Ishikawa (cell line): ENCODE results near the gene KIAA0040.

Experiments
- CEBPB ChIP-seq: IDR thresholded peaks from 2 replicates; pipeline ENCODE4 v1.6.1; 2012
- CREB1 ChIP-seq: IDR thresholded peaks from 2 replicates; pipeline ENCODE4 v1.6.1; 2012; ENCODE audit warnings: low read depth
- EGR1 ChIP-seq: IDR thresholded peaks from 2 replicates; pipeline ENCODE4 v1.6.1; 2012
- EP300 ChIP-seq: IDR thresholded peaks from 2 replicates; pipeline ENCODE4 v1.6.1; 2012; ENCODE audit warnings: borderline replicate concordance
- FOXM1 ChIP-seq: IDR thresholded peaks from 2 replicates; pipeline ENCODE4 v1.6.1; 2012; ENCODE audit warnings: low read depth, borderline replicate concordance
- MAX ChIP-seq: IDR thresholded peaks from 2 replicates; pipeline ENCODE4 v1.6.1; 2012
- NFIC ChIP-seq: IDR thresholded peaks from 2 replicates; pipeline ENCODE4 v1.6.1; 2012
- RAD21 ChIP-seq: IDR thresholded peaks from 2 replicates; pipeline ENCODE4 v1.6.1; 2012; ENCODE audit warnings: low read depth
- REST ChIP-seq: IDR thresholded peaks from 2 replicates; pipeline ENCODE4 v1.6.1; 2012; ENCODE audit warnings: low read depth, mild to moderate bottlenecking
- TAF1 ChIP-seq: IDR thresholded peaks from 2 replicates; pipeline ENCODE4 v1.6.1; 2012; ENCODE audit warnings: low read depth, mild to moderate bottlenecking
- TCF12 ChIP-seq: IDR thresholded peaks from 2 replicates; pipeline ENCODE4 v1.6.1; 2012; ENCODE audit warnings: low read depth
- TEAD4 ChIP-seq: IDR thresholded peaks from 2 replicates; pipeline ENCODE4 v1.6.1; 2012
- USF1 ChIP-seq: IDR thresholded peaks from 2 replicates; pipeline ENCODE4 v1.6.1; 2012
- YY1 ChIP-seq: IDR thresholded peaks from 2 replicates; pipeline ENCODE4 v1.6.1; 2012; ENCODE audit warnings: low read depth
- ZBTB7A ChIP-seq: IDR thresholded peaks from 2 replicates; pipeline ENCODE4 v1.6.1; 2012; ENCODE audit warnings: low read depth

The KIAA0040 gene

GRCh38 chr1:175218786-175219434 lies 26.3 kb upstream of the KIAA0040 start:
- TF ChIP-seq TEAD4: no peak
- TF ChIP-seq EP300: no peak
- TF ChIP-seq NFIC: no peak
- no peak for TF ChIP-seq ZBTB7A
- no peak for TF ChIP-seq CREB1
- no peak for TF ChIP-seq YY1
- no peak for TF ChIP-seq EGR1
- no peak for TF ChIP-seq FOXM1
- TF ChIP-seq RAD21: no peak
- TF ChIP-seq USF1: no peak
- no peak for TF ChIP-seq REST
- TF ChIP-seq MAX: no peak
- no peak for TF ChIP-seq TCF12
- no peak for TF ChIP-seq CEBPB

DNA sequence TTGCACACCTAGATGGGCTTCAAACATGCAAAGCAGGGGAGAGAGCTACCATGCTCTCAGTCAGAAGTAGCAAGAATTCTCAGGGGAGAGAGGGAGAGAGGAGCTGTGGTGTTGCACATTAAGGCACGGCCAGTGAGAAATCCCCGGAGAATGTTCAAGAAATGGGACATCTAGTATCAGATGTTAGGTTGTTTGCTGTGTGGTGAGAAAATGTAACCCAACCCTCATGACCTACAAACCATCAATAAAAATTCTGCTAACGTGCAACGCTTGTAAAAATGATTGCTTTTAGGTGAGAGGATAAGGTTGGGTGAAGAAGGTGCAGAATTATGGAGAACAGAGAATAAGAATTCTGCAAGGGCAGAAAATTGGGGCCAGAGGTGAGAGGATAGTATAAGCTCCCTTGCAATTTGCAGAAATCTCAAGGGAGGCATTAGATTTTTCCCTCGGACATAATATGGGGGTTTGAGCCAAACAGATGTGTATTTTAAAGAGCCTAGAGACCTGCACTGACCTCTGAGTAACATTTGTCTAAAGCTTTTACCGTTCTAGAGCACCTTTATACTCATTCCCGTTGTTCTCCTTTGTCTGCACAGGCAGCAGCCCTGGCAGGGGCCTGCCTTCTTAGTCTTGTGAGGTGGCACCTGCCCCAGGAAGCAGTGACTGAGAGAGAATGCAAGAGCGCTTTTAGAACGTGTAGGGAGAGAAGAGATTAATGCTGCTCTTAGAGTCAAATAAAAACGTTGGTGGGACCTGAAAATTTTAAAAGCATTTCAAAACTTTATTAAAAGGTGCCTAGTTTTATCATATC lies 25.4 kb upstream of the KIAA0040 start:
- no peak for TF ChIP-seq TEAD4

GRCh38 chr1:175216444-175216843 lies 23.9 kb upstream of the KIAA0040 start:
- TF ChIP-seq RAD21 (no peak), YY1 (no peak), TEAD4 (no peak), EP300 (no peak), FOXM1 (no peak), CEBPB (no peak), ZBTB7A (no peak), REST (no peak), TCF12 (no peak), CREB1 (no peak), NFIC (no peak), TAF1 (no peak), MAX (no peak), EGR1 (no peak), USF1 (no peak)

DNA sequence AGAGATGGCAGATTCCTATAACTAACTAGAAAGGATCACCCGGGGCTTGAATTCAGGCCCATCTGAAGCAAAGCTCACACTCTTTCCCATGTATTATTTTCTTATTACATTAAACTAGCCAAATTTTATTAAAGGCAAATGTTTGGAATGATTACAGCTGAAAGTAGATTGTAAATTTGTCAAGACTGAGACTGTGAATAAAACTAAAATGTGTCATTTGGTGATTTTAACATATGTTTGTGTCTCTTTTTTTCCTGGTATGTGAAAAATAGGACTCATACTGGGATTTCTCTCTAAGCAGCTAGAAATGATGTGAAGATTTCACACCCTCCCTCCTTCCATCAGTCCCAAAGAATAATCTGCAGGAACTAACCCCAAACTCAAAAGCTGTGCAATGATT lies 19.1 kb upstream of the KIAA0040 start:
- TF ChIP-seq TCF12 (no peak), NFIC (no peak), FOXM1 (no peak), EP300 (no peak), ZBTB7A (no peak), MAX (no peak), EGR1 (no peak), USF1 (no peak)

DNA sequence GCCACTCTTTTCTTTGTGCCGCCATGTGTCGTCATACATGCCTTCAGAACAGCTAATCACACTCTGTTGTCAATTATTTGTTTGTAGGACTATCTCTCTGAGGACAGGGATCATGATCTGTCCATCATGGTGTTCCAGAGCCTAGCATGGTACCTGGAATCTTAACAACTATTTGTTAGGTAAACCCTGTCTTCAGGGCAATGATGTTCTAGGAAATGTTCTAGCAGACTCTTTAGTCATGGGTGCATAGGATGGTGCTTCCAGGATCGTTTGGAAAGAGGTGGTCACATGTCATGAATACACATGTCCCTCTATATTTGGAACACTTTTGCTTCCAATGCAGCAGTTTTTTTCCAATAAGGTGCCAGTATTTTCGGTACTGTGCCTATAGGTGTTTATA lies 18.2 kb upstream of the KIAA0040 start:
- TF ChIP-seq CREB1 (no peak), USF1 (no peak), NFIC (no peak), FOXM1 (no peak)
